Endothelial cell (in vitro differentiated cells): Measurements from ENCODE around the gene TAMALIN. TPM values are rescaled to one million over a fixed set of nuclear protein-coding genes. Genes with fewer than 3 reads are reported as not detected.
A peak's percentile ranks its signal among the peaks of the same experiment; 100 is the strongest.

Experiments
- DNase-seq: peaks from one replicate; pipeline ENCODE4 v3.0.0; 2021; ENCODE audit warnings: low spot score
- H3K27ac Mint-ChIP-seq: one replicate; pipeline ENCODE4 v1.8.0; 2021; ENCODE audit warnings: mixed read lengths, inconsistent platforms; ENCODE audit not compliant: unreplicated experiment
- H3K27me3 Mint-ChIP-seq: one replicate; pipeline ENCODE4 v1.8.0; 2021; ENCODE audit warnings: mild to moderate bottlenecking, moderate library complexity, mixed read lengths, inconsistent platforms; ENCODE audit not compliant: unreplicated experiment
- H3K36me3 Mint-ChIP-seq: one replicate; pipeline ENCODE4 v1.8.0; 2021; ENCODE audit warnings: mild to moderate bottlenecking, low read depth, mixed read lengths, inconsistent platforms; ENCODE audit not compliant: unreplicated experiment
- H3K4me1 Mint-ChIP-seq: one replicate; pipeline ENCODE4 v1.8.0; 2021; ENCODE audit warnings: mild to moderate bottlenecking, mixed read lengths, inconsistent platforms; ENCODE audit not compliant: unreplicated experiment
- H3K4me3 Mint-ChIP-seq: one replicate; pipeline ENCODE4 v1.8.0; 2021; ENCODE audit warnings: mild to moderate bottlenecking, mixed read lengths, inconsistent platforms; ENCODE audit not compliant: unreplicated experiment
- H3K9me3 Mint-ChIP-seq: one replicate; pipeline ENCODE4 v1.8.0; 2021; ENCODE audit warnings: mixed read lengths, inconsistent platforms; ENCODE audit not compliant: unreplicated experiment
- total RNA-seq: library from RNA; stranded (reverse); fragmentation: NEBNext Ultra II Directional; extraction: Animal tissue kit (Norgen Biotek cat#: 25700); gene quantifications from one replicate; pipeline ENCODE4 v1.2.1, GENCODE V29; 2021; ENCODE audit not compliant: unreplicated experiment
- TF ChIP-seq, protein P1 (sequence below): fragments of 200-600 bp; sonication (generic); IDR thresholded peaks from one replicate; pipeline ENCODE4 v1.5.0; 2021; ENCODE audit warnings: antibody characterized with exemption; ENCODE audit not compliant: unreplicated experiment

TAMALIN gene
- total RNA-seq, 1 donor from 2014 or later = 29.7 TPM

DNA sequence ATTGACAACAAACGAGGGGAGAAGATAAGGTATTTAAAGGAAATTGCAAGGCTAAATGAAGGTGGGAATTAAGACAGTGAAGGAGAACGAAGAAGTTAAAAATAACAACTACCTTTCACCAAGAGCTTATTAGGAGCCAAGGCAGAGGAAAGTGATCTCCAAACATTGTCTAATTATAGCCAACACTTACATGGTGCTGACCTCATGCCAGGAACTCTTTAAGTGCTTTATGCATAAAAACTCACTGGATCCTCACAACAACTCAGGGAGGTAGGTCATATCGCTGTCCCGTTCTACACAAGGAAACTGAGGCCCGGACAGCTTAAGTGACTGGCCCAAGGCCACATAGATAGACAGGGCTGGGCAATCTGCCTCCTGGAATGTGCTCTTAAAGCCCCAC is 19.5 kb downstream of the TAMALIN start:
- Mint-ChIP-seq H3K27me3 (peaks cover 3% of the 10 kb centered on the region), H3K4me3 (no peak overlapping the region), H3K4me1 (peaks cover 9% of the 10 kb centered on the region), H3K36me3 (no peaks in the 10 kb centered on the region), H3K27ac (no peak overlapping the region), H3K9me3 (no peaks in the 10 kb centered on the region)
- DNase-seq = no peak
- TF ChIP-seq, protein P1, sequence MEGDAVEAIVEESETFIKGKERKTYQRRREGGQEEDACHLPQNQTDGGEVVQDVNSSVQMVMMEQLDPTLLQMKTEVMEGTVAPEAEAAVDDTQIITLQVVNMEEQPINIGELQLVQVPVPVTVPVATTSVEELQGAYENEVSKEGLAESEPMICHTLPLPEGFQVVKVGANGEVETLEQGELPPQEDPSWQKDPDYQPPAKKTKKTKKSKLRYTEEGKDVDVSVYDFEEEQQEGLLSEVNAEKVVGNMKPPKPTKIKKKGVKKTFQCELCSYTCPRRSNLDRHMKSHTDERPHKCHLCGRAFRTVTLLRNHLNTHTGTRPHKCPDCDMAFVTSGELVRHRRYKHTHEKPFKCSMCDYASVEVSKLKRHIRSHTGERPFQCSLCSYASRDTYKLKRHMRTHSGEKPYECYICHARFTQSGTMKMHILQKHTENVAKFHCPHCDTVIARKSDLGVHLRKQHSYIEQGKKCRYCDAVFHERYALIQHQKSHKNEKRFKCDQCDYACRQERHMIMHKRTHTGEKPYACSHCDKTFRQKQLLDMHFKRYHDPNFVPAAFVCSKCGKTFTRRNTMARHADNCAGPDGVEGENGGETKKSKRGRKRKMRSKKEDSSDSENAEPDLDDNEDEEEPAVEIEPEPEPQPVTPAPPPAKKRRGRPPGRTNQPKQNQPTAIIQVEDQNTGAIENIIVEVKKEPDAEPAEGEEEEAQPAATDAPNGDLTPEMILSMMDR = no peak

- Mint-ChIP-seq H3K4me3 (no peak overlapping the region), H3K27me3 (peaks cover 6% of the 10 kb centered on the region), H3K9me3 (no peaks in the 10 kb centered on the region), H3K36me3 (no peaks in the 10 kb centered on the region), H3K4me1 (peaks cover 13% of the 10 kb centered on the region), H3K27ac (no peak overlapping the region)
- TF ChIP-seq, protein P1 = no peak
- no peak for DNase-seq
These were observed 20.5 kb downstream of the TAMALIN start for GRCh38 chr12:52027085-52027843.

DNA sequence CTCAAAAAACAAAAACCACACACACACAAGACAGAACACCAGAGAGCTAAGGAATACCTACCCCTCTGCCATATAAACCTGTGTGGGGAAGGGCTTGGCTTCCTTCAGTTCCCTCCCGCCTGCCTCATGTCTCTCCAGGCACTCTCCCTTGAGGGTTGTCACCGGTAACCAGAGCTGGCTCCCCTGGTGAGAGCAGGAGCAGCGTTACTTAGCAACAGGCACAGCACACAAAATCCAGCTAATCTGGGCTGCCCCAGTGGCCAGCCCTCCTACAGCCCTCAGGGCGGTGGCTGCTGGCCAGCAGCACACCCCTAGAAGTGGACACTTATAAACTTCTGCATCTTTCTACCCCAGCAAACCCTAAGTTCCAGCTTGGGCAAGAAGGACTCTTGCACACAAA is 22.9 kb downstream of the TAMALIN start:
- peaks cover 8% of the 10 kb centered on the region for H3K27me3 Mint-ChIP-seq
- H3K4me1 Mint-ChIP-seq = peaks cover 26% of the 10 kb centered on the region
- H3K27ac Mint-ChIP-seq = no peak overlapping the region
- no peak overlapping the region for H3K4me3 Mint-ChIP-seq
- H3K9me3 Mint-ChIP-seq = no peaks in the 10 kb centered on the region
- DNase-seq = no peak
- TF ChIP-seq, protein P1 = no peak
- no peaks in the 10 kb centered on the region for H3K36me3 Mint-ChIP-seq

DNA sequence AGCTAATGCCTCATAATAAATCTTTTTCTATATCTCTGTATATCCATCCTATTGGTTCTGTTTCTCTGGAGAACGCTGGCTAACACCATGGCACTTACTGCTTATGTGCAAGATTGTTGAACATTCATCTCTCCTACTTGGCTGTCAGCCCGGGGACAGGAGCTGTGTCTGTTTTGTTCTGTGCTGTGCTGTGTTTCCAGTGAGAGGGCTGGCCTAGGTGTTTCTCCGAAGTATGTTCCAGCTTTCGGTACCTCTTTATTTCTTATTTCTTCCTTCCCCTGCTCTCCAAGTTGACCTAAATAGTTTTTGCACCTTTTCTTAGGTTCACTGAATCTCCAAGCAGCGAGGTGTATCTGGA is 25.7 kb downstream of the TAMALIN start:
- Mint-ChIP-seq H3K27ac (peak overlapping the region; percentile 55), H3K27me3 (peaks cover 19% of the 10 kb centered on the region), H3K4me3 (peak overlapping the region; percentile 77), H3K4me1 (peaks cover 20% of the 10 kb centered on the region), H3K9me3 (no peaks in the 10 kb centered on the region), H3K36me3 (no peaks in the 10 kb centered on the region)
- TF ChIP-seq, protein P1 = no peak
- no peak for DNase-seq

DNA sequence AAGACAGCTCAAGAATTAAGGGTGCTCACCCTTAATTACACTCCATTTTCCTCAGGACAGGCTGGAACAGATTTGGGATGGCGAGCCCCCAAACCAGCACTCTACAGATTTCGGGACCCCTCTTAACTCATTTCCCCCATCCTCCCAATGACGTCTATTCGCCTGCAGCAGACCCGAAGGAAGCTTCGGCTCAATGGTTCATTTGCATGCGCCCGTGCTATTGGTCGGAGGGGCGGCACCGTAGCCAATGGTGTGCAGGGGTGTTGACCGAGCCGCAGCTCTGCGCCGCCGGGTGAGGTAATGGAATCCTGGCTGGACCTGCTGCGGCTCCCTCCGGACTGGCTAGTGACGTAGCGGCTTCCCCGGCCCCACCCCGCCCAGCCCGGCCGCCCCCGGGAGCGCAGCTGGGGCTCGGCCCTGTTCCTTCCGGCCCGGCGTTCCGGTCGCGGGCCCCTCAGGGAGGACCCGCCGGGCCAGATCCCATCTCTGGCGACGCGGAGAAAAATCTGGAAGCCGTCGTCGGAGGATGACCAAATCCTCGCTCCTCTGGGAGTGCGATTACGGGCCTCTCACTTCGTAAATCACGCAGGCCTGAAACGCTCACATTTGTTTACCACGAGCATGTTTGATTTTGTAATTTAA is 26.2 kb downstream of the TAMALIN start:
- Mint-ChIP-seq H3K9me3 (no peaks in the 10 kb centered on the region), H3K4me1 (peaks cover 20% of the 10 kb centered on the region), H3K27ac (peak overlapping the region; percentile 72), H3K36me3 (no peaks in the 10 kb centered on the region), H3K27me3 (peaks cover 21% of the 10 kb centered on the region), H3K4me3 (peak overlapping the region; percentile 77)
- TF ChIP-seq, protein P1 = no peak
- DNase-seq = peak; percentile 94
